Endothelial cell of umbilical vein (primary cell): ENCODE results near the gene PRLHR. TPM values are rescaled to one million over a fixed set of nuclear protein-coding genes. Genes with fewer than 3 reads are reported as not detected.

ENCODE experiments used
- BruUV-seq: library from RNA; stranded (reverse); fragments of 400-500 nt; replicated peaks from 2 replicates; lab custom pipeline; 2021; lab: Mats Ljungman, UMichigan
- CTCF ChIA-PET: fragments of 300-600, 350-600 bp; sonication (Branson Sonifier 250); formaldehyde crosslinking; loops from one replicate; lab custom pipeline; 2021; ENCODE audit warnings: antibody characterized with exemption, inconsistent platforms; lab: Charles Lee
- POLR2A ChIA-PET: fragments of 300-600, 350-600 bp; sonication (Branson Sonifier 250); formaldehyde crosslinking; loops from one replicate; lab custom pipeline; 2021; ENCODE audit warnings: antibody characterized with exemption, inconsistent platforms; lab: Charles Lee
- DNase-seq: peaks from one replicate; pipeline ENCODE4 v3.0.0-alpha.2; 2011; ENCODE audit warnings: low read depth, low spot score
- FAIRE-seq: peaks from 2 replicates; lab custom pipeline; 2011; peaks lifted over from hg19 to GRCh38; lab: Jason Lieb, UNC
- H2AFZ ChIP-seq: 2 replicates; pipeline ENCODE4 v1.6.0; 2012; ENCODE audit warnings: low read depth, low read length, control low read depth, inconsistent platforms
- H3K27ac ChIP-seq: 2 replicates; pipeline ENCODE4 v1.5.1; 2011; ENCODE audit warnings: low read depth, mild to moderate bottlenecking, control low read depth, low read length, moderate library complexity; ENCODE audit not compliant: insufficient read depth
- H3K27me3 ChIP-seq, 2 experiments: 2 replicates each; pipeline versions ENCODE4 v1.6.0 to v1.6.1; 2011; ENCODE audit warnings: low read length in 2 of 2, mixed read lengths in 1 of 2; ENCODE audit not compliant: control insufficient read depth in 2 of 2, insufficient read depth in 2 of 2
- H3K36me3 ChIP-seq, 2 experiments: 2 replicates in 1 of 2; 3 replicates in 1 of 2; pipeline ENCODE4 v1.5.1; 2011; ENCODE audit warnings: low read length in 2 of 2, mild to moderate bottlenecking in 1 of 2, moderate library complexity in 1 of 2; ENCODE audit not compliant: control insufficient read depth in 2 of 2, insufficient read depth in 2 of 2; ENCODE audit errors: extremely low read depth in 1 of 2
- H3K4me1 ChIP-seq: 3 replicates; pipeline ENCODE4 v1.5.1; 2011; ENCODE audit warnings: mild to moderate bottlenecking, low read length; ENCODE audit not compliant: control insufficient read depth, insufficient read depth; ENCODE audit errors: extremely low read depth
- H3K4me2 ChIP-seq: 2 replicates; pipeline ENCODE4 v1.6.1; 2011; ENCODE audit warnings: low read length, control low read depth, mixed read lengths; ENCODE audit not compliant: insufficient read depth
- H3K4me3 ChIP-seq, 3 experiments: fragments of 200-600 bp in 1 of 3; sonication (generic), shearing (Covaris generic) in 1 of 3; replicated peaks in 1 of 3; 2 replicates each; pipeline ENCODE4 v1.5.1; 2011 to 2016; ENCODE audit warnings: control low read depth in 3 of 3, low read length in 3 of 3, mild to moderate bottlenecking in 2 of 3, inconsistent platforms in 1 of 3, low read depth in 1 of 3, moderate library complexity in 1 of 3; ENCODE audit not compliant: insufficient read depth in 1 of 3
- H3K79me2 ChIP-seq: 2 replicates; pipeline ENCODE4 v1.6.0; 2012; ENCODE audit warnings: low read length, inconsistent platforms; ENCODE audit not compliant: control insufficient read depth, insufficient read depth
- H3K9ac ChIP-seq: replicated peaks from 2 replicates; pipeline ENCODE3; 2011; ENCODE audit warnings: low read length, control low read depth; ENCODE audit not compliant: insufficient read depth; ENCODE audit errors: extremely low read depth
- H3K9me1 ChIP-seq: replicated peaks from 3 replicates; pipeline ENCODE4 v1.6.0; 2011; ENCODE audit warnings: mild to moderate bottlenecking, low read length; ENCODE audit not compliant: control insufficient read depth, insufficient read depth; ENCODE audit errors: extremely low read depth
- H3K9me3 ChIP-seq: replicated peaks from 2 replicates; pipeline ENCODE4 v1.5.1; 2012; ENCODE audit warnings: low read length, inconsistent platforms; ENCODE audit not compliant: control insufficient read depth, insufficient read depth
- H4K20me1 ChIP-seq: replicated peaks from 2 replicates; pipeline ENCODE3; 2011; ENCODE audit warnings: mild to moderate bottlenecking, low read length; ENCODE audit not compliant: control insufficient read depth, insufficient read depth; ENCODE audit errors: extremely low read depth
- CTCF ChIP-seq, 2 donors: IDR thresholded peaks; 1 replicate in 1 of 2; 2 replicates in 1 of 2; pipeline ENCODE4 v1.5.1; 2011; ENCODE audit warnings: low read length in 2 of 2, mild to moderate bottlenecking in 2 of 2, moderate library complexity in 2 of 2, control low read depth in 1 of 2, inconsistent platforms in 1 of 2, low read depth in 1 of 2; ENCODE audit not compliant: insufficient read depth in 1 of 2; ENCODE audit errors: extremely low read depth in 1 of 2
- EZH2 ChIP-seq: IDR thresholded peaks from 2 replicates; pipeline ENCODE4 v1.6.1; 2012; ENCODE audit warnings: borderline replicate concordance, low read depth, mild to moderate bottlenecking, moderate library complexity, low read length, inconsistent platforms; ENCODE audit not compliant: severe bottlenecking
- FOS ChIP-seq: IDR thresholded peaks from 2 replicates; pipeline ENCODE4 v1.6.1; 2011; ENCODE audit warnings: mild to moderate bottlenecking, low read length, moderate library complexity, borderline replicate concordance; ENCODE audit not compliant: insufficient read depth
- GATA2 ChIP-seq: IDR thresholded peaks from 2 replicates; pipeline ENCODE4 v1.7.0; 2011; ENCODE audit warnings: low read depth, mild to moderate bottlenecking, moderate library complexity, mixed read lengths, low read length; ENCODE audit not compliant: insufficient read length, insufficient read depth
- JUN ChIP-seq: IDR thresholded peaks from 2 replicates; pipeline ENCODE4 v1.6.1; 2011; ENCODE audit warnings: borderline replicate concordance, low read depth; ENCODE audit not compliant: insufficient read length, insufficient read depth
- MAX ChIP-seq: IDR thresholded peaks from 2 replicates; pipeline ENCODE4 v1.6.1; 2011; ENCODE audit not compliant: insufficient read depth, insufficient read length
- MYC ChIP-seq: IDR thresholded peaks from one replicate; pipeline ENCODE4 v1.6.1; 2011; ENCODE audit warnings: mild to moderate bottlenecking, low read depth, low read length
- POLR2A ChIP-seq: IDR thresholded peaks from 2 replicates; pipeline ENCODE4 v1.6.1; 2012; ENCODE audit warnings: low read depth, mild to moderate bottlenecking, control low read depth, low read length
- POLR2AphosphoS5 ChIP-seq: IDR thresholded peaks from 2 replicates; pipeline ENCODE4 v1.6.1; 2012; ENCODE audit warnings: low read depth, mild to moderate bottlenecking, control low read depth, low read length, moderate library complexity; ENCODE audit not compliant: insufficient read depth
- dilution Hi-C: fragments of 300-500 bp; cut with MboI; formaldehyde crosslinking; loops from one replicate; pipeline ENCODE4 v1.15.0; 2019; ENCODE audit warnings: low sequenced_read_pairs; ENCODE audit not compliant: extremely low pct_ligation_motif_present
- intact Hi-C: fragments of 100-400 bp; cut with micrococcal nuclease; formaldehyde crosslinking; loops from one replicate; pipeline ENCODE4 v1.10.0; 2022
- polyA plus RNA-seq, 4 experiments: library from polyadenylated mRNA; depleted of rRNA in 3 of 4; stranded (reverse) in 3 of 4; unstranded in 1 of 4; fragments of >200 nt; gene quantifications; 2 replicates each; pipeline versions ENCODE4 v1.2.1 to v1.2.3, GENCODE V29; 2011 to 2012; ENCODE audit warnings: missing spikeins in 1 of 4
- total RNA-seq: library from RNA; stranded (reverse); gene quantifications from 2 replicates; pipeline ENCODE4 v1.2.3, GENCODE V29; 2021

PRLHR gene
- total and polyA plus RNA-seq, 2 donors (not counting 3 experiments of a cell fraction or from before 2014, with no cell fraction given) = not detected

DNA sequence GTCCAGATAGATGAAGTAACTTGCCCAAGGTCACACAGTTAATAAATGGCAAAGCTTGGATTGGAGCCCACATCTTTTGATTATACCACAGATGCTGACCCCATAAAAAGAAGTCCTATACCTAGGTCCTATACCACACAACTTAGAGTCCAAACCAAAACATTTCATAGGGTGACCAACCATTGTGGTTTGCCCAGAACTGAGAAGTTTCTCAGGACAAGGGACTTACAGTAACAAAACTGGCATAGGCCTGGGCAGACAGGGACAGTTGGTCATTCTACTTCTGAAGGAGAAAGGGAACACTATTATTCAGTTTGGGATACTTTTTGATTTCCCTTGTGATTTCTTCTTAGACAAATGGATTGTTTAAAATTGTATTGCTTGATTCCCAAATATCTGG lies 32.9 kb upstream of the PRLHR start:
- POLR2A ChIA-PET = no interaction called here
- FAIRE-seq = no peak
- Histone ChIP-seq H3K9me3 (no peaks in the 10 kb centered on the region), H3K9me1 (no peaks in the 10 kb centered on the region), H3K79me2 (no peaks in the 10 kb centered on the region), H2AFZ (no peak overlapping the region), H4K20me1 (no peaks in the 10 kb centered on the region), H3K9ac (no peak overlapping the region), H3K4me3 (no peak overlapping the region), H3K27ac (no peak overlapping the region), H3K36me3 (no peaks in the 10 kb centered on the region), H3K4me2 (no peak overlapping the region), H3K27me3 (peaks cover 0 to 2% of the 10 kb centered on the region in 2 experiments), H3K4me1 (no peaks in the 10 kb centered on the region)
- BruUV-seq = no TSS peak
- dilution Hi-C loops = no loop called here
- intact Hi-C loops = no loop called here
- TF ChIP-seq CTCF (IDR thresholded peaks at IDR 0.05; ENCODE audit: extremely low read depth in 1 of 2, insufficient read depth in 1 of 2, low read depth in 1 of 2, low read length in 2 of 2) (no peak), POLR2A (no peak), FOS (no peak), JUN (no peak), MYC (no peak), MAX (no peak), GATA2 (no peak), POLR2AphosphoS5 (no peak), EZH2 (no peak)
- no peak for DNase-seq
- CTCF ChIA-PET = interaction anchor here (1.4 kb wide), 1 partner anchor 32 kb away, joined by 4 read pairs; no protein-coding TSS in a partner anchor
